ENCODE results near the gene STARD4.
A peak's percentile ranks its signal among the peaks of the same experiment; 100 is the strongest.

Gene STARD4

DNA sequence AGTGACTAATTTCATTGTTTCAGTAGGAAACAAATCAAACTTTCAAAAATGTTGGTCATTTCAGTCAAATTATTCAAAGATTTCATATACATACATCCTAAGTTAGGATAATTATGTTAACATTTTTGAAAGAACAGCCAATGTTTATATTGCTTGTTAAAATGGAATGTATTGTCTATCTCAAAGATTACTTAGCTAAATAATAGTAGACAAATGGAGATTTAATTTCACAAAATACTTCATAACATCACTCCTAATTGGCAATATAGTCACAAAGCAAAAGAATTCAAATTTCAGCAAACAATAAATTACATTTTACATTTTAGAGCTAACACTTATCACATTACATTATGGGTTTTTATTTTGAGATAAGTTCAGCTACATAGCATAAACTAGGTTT, 25.4 kb downstream of the STARD4 start:
- H3K4me3 ChIP-seq (ENCODE audit: low read depth, low read length): no peak overlapping the region
- in situ Hi-C loops (cut with HindIII; ENCODE audit: low sequenced_read_pairs): no loop called here
- TF ChIP-seq, protein P1, sequence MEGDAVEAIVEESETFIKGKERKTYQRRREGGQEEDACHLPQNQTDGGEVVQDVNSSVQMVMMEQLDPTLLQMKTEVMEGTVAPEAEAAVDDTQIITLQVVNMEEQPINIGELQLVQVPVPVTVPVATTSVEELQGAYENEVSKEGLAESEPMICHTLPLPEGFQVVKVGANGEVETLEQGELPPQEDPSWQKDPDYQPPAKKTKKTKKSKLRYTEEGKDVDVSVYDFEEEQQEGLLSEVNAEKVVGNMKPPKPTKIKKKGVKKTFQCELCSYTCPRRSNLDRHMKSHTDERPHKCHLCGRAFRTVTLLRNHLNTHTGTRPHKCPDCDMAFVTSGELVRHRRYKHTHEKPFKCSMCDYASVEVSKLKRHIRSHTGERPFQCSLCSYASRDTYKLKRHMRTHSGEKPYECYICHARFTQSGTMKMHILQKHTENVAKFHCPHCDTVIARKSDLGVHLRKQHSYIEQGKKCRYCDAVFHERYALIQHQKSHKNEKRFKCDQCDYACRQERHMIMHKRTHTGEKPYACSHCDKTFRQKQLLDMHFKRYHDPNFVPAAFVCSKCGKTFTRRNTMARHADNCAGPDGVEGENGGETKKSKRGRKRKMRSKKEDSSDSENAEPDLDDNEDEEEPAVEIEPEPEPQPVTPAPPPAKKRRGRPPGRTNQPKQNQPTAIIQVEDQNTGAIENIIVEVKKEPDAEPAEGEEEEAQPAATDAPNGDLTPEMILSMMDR (IDR thresholded peaks at IDR 0.05; ENCODE audit: low read depth, low read length): no peak
- DNase-seq (ENCODE audit: low read depth, low spot score): no peak

DNA sequence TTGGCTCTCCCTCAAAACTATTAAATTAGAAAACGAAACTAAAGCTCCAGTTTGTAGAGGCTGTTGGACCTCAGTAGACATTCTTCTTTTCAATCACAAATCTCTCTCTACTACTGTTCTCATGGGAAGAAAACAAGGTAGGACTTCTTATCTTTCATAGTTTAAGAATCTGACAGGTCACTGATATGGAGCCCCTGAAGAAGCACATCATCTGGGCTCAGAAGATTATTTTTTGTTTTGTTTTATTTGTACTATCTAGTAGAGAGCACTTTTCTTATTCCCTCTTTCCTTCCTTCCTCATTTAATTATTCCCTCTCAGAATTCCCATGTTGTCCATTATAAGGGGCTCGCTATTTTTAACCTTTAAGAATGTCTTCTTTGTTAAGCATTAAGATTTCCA, 26.3 kb downstream of the STARD4 start:
- in situ Hi-C loops (cut with HindIII; ENCODE audit: low sequenced_read_pairs): no loop called here
- TF ChIP-seq, protein P1 (IDR thresholded peaks at IDR 0.05; ENCODE audit: low read depth, low read length): no peak
- no peak overlapping the region for H3K4me3 ChIP-seq (ENCODE audit: low read depth, low read length)
- no peak for DNase-seq (ENCODE audit: low read depth, low spot score)

DNA sequence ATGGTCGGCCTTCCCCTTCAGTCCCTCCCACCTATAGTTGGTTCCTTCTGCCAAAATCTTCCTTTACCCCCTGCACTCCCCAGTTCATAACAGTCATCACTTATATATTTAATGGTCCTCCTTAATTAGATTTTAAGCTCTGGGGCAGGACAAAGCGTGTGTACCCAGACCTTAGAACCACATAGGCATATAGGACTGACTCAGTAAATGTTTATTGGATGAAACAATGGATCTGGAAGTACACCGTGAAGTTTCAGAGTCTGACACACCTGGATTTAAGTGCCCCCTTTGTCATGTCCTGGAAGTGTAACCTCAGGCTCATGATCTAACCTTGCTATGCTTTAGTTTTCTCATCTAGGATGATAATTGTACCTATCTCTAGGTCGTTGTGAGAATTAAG, 32.0 kb downstream of the STARD4 start:
- TF ChIP-seq, protein P1 (IDR thresholded peaks at IDR 0.05; ENCODE audit: low read depth, low read length): no peak
- no peak for DNase-seq (ENCODE audit: low read depth, low spot score)
- H3K4me3 ChIP-seq (ENCODE audit: low read depth, low read length): no peak overlapping the region
- in situ Hi-C loops (cut with HindIII; ENCODE audit: low sequenced_read_pairs): no loop called here

DNA sequence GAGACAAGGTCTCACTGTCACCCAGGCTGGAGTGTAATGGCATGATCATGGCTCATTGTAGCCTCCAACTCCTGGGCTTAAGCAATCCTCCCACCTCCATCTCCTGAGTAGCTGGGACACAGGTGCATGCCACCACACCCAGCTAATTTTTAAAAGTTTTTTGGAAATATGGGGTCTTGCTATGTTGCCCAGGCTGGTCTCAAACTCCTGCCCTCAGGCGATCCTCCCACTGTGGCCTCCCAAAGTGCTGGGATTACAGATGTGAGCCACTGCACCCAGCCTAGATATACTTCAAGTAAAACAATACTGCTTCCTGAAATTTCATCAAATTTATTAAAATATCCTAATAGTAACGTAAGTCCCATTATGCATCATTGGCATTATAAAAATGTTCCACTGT, 33.4 kb downstream of the STARD4 start:
- no peak for DNase-seq (ENCODE audit: low read depth, low spot score)
- TF ChIP-seq, protein P1 (IDR thresholded peaks at IDR 0.05; ENCODE audit: low read depth, low read length): no peak
- in situ Hi-C loops (cut with HindIII; ENCODE audit: low sequenced_read_pairs): no loop called here
- no peak overlapping the region for H3K4me3 ChIP-seq (ENCODE audit: low read depth, low read length)

DNA sequence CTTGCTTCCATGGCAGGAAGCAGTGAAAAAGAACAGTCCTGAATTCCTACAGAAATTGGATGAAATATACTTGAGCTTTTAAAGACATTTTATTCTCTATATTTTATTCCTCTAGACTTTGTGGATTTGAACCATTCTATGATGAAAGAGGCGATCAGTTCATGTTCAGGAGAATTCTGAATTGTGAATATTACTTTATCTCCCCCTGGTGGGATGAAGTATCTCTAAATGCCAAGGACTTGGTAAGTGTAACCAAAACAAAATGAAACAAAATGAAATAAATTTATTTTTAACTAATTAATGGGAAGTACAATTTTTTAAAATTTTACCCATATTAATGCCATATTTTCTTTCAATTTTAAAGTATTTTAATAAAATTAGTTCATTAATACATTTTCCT, 34.1 kb downstream of the STARD4 start:
- DNase-seq (ENCODE audit: low read depth, low spot score): peak; percentile 26
- no peak overlapping the region for H3K4me3 ChIP-seq (ENCODE audit: low read depth, low read length)
- in situ Hi-C loops (cut with HindIII; ENCODE audit: low sequenced_read_pairs): no loop called here
- TF ChIP-seq, protein P1 (IDR thresholded peaks at IDR 0.05; ENCODE audit: low read depth, low read length): peak; percentile 38

DNA sequence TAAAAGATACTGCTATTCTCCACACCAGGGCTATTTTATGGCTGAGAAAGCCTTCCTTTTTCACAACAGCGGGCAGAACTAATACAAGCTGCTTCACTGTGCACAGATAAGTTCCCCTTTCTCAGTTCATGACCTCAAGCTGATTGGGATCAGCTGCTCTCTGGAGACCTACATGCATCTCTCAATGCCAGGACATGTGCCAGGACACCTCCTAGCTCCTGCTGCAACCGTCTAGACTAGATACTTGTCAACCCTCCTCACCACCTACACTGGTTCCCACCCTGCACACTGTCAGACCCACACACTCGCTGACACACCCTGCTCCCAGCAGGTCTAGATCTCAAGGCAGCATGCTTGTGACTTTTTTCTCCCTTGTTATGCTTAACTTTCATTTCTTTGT, 39.8 kb downstream of the STARD4 start:
- DNase-seq (ENCODE audit: low read depth, low spot score): no peak
- TF ChIP-seq, protein P1 (IDR thresholded peaks at IDR 0.05; ENCODE audit: low read depth, low read length): no peak
- in situ Hi-C loops (cut with HindIII; ENCODE audit: low sequenced_read_pairs): no loop called here
- no peak overlapping the region for H3K4me3 ChIP-seq (ENCODE audit: low read depth, low read length)

DNA sequence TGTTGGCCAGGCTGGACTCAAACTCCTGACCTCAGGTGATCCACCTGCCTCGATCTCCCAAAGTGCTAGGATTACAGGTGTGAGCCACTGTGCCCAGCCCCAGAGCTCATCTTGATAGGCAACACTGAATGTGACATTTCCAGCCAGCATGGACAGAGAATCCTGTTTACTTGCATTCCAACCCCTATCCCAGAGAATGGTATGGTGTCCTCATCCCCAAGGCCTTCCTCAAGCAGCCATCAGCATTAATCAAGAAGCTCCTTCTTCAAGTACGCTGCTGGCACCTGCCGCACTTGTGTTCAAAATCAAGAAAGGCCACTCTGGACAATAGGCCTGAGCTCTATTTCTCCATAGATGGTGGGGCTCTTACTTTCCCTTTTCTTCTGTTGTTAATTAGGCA, 40.2 kb downstream of the STARD4 start:
- TF ChIP-seq, protein P1 (IDR thresholded peaks at IDR 0.05; ENCODE audit: low read depth, low read length): no peak
- in situ Hi-C loops (cut with HindIII; ENCODE audit: low sequenced_read_pairs): no loop called here
- DNase-seq (ENCODE audit: low read depth, low spot score): no peak
- no peak overlapping the region for H3K4me3 ChIP-seq (ENCODE audit: low read depth, low read length)

All from astrocyte of the spinal cord (primary cell).